Hematopoietic multipotent progenitor cell treated with erythropoietin and hydrocortisone succinate and interleukin-3 and kit ligand, for 6 days (in vitro differentiated cells): Measurements from ENCODE around the gene COL3A1.

ENCODE experiments used
- DNase-seq: peaks from one replicate; pipeline ENCODE4 v3.0.0-alpha.2; 2015

The COL3A1 gene

GRCh38 chr2:188976545-188977268, 2.5 kb downstream of the COL3A1 start:
- peak; percentile 2 for DNase-seq

- no peak for DNase-seq
These were observed 3.1 kb downstream of the COL3A1 start for GRCh38 chr2:188977317-188977716.

- peak; percentile 2 for DNase-seq
These were observed 4.3 kb downstream of the COL3A1 start for GRCh38 chr2:188978291-188979081.

GRCh38 chr2:188979187-188980114, 5.3 kb downstream of the COL3A1 start:
- no peak for DNase-seq

- DNase-seq = no peak
These were observed 9.4 kb downstream of the COL3A1 start for GRCh38 chr2:188983427-188984064.

- no peak for DNase-seq
These were observed 9.9 kb downstream of the COL3A1 start for GRCh38 chr2:188984065-188984491.

- no peak for DNase-seq
These were observed 10.5 kb downstream of the COL3A1 start for GRCh38 chr2:188984680-188985079.

GRCh38 chr2:188986839-188987238, 12.7 kb downstream of the COL3A1 start:
- no peak for DNase-seq

GRCh38 chr2:188993247-188993646, 19.1 kb downstream of the COL3A1 start:
- no peak for DNase-seq

GRCh38 chr2:188997263-188997662, 23.1 kb downstream of the COL3A1 start:
- no peak for DNase-seq

- DNase-seq = no peak
These were observed 26.0 kb downstream of the COL3A1 start for GRCh38 chr2:189000221-189000620.

GRCh38 chr2:189002079-189002478, 27.9 kb downstream of the COL3A1 start:
- DNase-seq = no peak

GRCh38 chr2:189008555-189009262, 34.5 kb downstream of the COL3A1 start:
- DNase-seq = no peak

- DNase-seq = no peak
These were observed 36.4 kb downstream of the COL3A1 start for GRCh38 chr2:189010536-189010935.

- DNase-seq = no peak
These were observed 38.2 kb downstream of the COL3A1 start for GRCh38 chr2:189012351-189012750.

GRCh38 chr2:189013031-189013430, 38.9 kb downstream of the COL3A1 start:
- DNase-seq = no peak

- no peak for DNase-seq
These were observed 39.7 kb downstream of the COL3A1 start for GRCh38 chr2:189013671-189014448.

GRCh38 chr2:189014449-189015138, 40.4 kb downstream of the COL3A1 start:
- DNase-seq = no peak

- DNase-seq = no peak
These were observed 41.2 kb downstream of the COL3A1 start for GRCh38 chr2:189015359-189015758.

- no peak for DNase-seq
These were observed 42.2 kb downstream of the COL3A1 start for GRCh38 chr2:189016311-189016861.
